Thyroid gland (tissue), 4 donors: Measurements from ENCODE around the gene SLC23A2.

Experiments used
- CTCF ChIP-seq, 6 experiments: fragments of 200-600 bp in 3 of 6; fragments of 450-650 bp in 3 of 6; sonication (generic) in 3 of 6; IDR thresholded peaks; one replicate each; pipeline ENCODE4 v1.5.1; 2016 to 2019; ENCODE audit warnings: antibody characterized with exemption in 6 of 6, mild to moderate bottlenecking in 2 of 6, inconsistent platforms in 1 of 6, moderate library complexity in 1 of 6
- POLR2A ChIP-seq, 2 donors: fragments of 450-650 bp; IDR thresholded peaks; one replicate each; pipeline ENCODE4 v1.6.1; 2017; ENCODE audit warnings: antibody characterized with exemption in 2 of 2, mild to moderate bottlenecking in 2 of 2, moderate library complexity in 1 of 2

DNA sequence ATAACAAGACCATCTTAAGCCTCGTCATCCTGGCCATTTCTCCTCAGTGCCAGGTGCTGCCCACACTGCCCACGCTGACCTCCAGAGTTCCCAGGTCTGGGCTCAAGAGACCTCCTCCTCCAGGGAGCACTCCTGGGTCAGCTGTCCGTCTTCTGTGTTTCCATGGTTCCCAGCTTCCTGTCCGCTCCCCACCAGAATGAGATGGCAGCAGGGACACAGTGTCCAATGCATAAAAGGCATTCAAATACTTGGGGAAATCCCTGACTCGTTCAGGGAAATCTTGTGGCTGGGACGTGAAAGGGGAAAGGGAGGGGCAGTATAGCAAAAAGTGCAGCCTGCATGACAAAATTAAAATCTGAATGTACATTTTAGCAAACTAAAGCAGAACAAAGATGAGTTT is 54.3 kb downstream of the SLC23A2 start:
- TF ChIP-seq CTCF (IDR thresholded peaks at IDR 0.05): no peak
- TF ChIP-seq POLR2A (IDR thresholded peaks at IDR 0.05): no peak
